HCT116 (cell line): ENCODE measurements around the gene TM9SF1. TPM values are rescaled to one million over a fixed set of nuclear protein-coding genes. Genes with fewer than 3 reads are reported as not detected.

Source experiments
- ATAC-seq: fragments of 200-7000 bp; cut with Tn5 transposase; 2 replicates; pipeline ENCODE4 v1.9.1; 2020; ENCODE audit warnings: mild to moderate bottlenecking, moderate library complexity
- BruUV-seq: library from RNA; stranded (reverse); fragments of 400-500 nt; replicated peaks from 2 replicates; lab custom pipeline; 2021; lab: Mats Ljungman, UMichigan
- CTCF ChIA-PET: fragments of 300-600 bp; sonication (Branson Sonifier 250); formaldehyde crosslinking; loops from one replicate; lab custom pipeline; 2021; ENCODE audit warnings: antibody characterized with exemption; lab: Charles Lee
- POLR2A ChIA-PET: fragments of 300-600, 350-600 bp; sonication (Branson Sonifier 250); formaldehyde crosslinking; loops from one replicate; lab custom pipeline; 2021; ENCODE audit warnings: antibody characterized with exemption; lab: Charles Lee
- RAD21 ChIA-PET, 2 experiments: fragments of 300-600 bp; sonication (Branson Sonifier 250); formaldehyde crosslinking; loops; one replicate each; lab custom pipeline; 2023; ENCODE audit warnings: low total read pairs in 2 of 2; ENCODE audit not compliant: uncharacterized antibody in 2 of 2, unreplicated experiment in 2 of 2, low non-redundant PET in 1 of 2; lab: Charles Lee
- DNase-seq: peaks from one replicate; pipeline ENCODE4 v3.0.0-alpha.2; 2010; ENCODE audit warnings: low read depth, low spot score
- H2AFZ ChIP-seq: fragments of 200-600 bp; shearing (Covaris generic), sonication (generic); 2 replicates; pipeline ENCODE4 v1.6.1; 2017; ENCODE audit warnings: low read depth, mixed run types, mixed read lengths, antibody characterized with exemption, low read length; ENCODE audit not compliant: poor library complexity, severe bottlenecking
- H3K27ac ChIP-seq: 2 replicates; pipeline ENCODE4 v1.5.1; 2012; ENCODE audit warnings: low read depth, low read length
- H3K27me3 ChIP-seq: fragments of 200-600 bp; sonication (generic); 2 replicates; pipeline ENCODE4 v1.6.1; 2016; ENCODE audit warnings: mixed run types, low read length, mixed read lengths; ENCODE audit not compliant: insufficient read depth
- H3K36me3 ChIP-seq, 2 experiments: fragments of 200-500 bp in 1 of 2; fragments of 200-600 bp in 1 of 2; sonication (Bioruptor generic) in 1 of 2; sonication (generic) in 1 of 2; 2 replicates each; pipeline versions ENCODE4 v1.5.1 to v1.6.1; 2014 to 2016; ENCODE audit warnings: low read length in 2 of 2, inconsistent platforms in 1 of 2, mixed read lengths in 1 of 2, mixed run types in 1 of 2; ENCODE audit not compliant: insufficient read depth in 2 of 2, control insufficient read depth in 1 of 2
- H3K4me1 ChIP-seq, 2 experiments: fragments of 200-600 bp in 1 of 2; sonication (generic) in 1 of 2; 2 replicates each; pipeline versions ENCODE4 v1.5.1 to v1.6.1; 2012 to 2017; ENCODE audit warnings: low read length in 2 of 2, inconsistent platforms in 1 of 2, mild to moderate bottlenecking in 1 of 2, mixed read lengths in 1 of 2, mixed run types in 1 of 2, moderate library complexity in 1 of 2; ENCODE audit not compliant: insufficient read depth in 2 of 2, control insufficient read depth in 1 of 2
- H3K4me2 ChIP-seq: fragments of 200-600 bp; sonication (generic); 2 replicates; pipeline ENCODE4 v1.6.1; 2017; ENCODE audit warnings: mixed run types, low read length, mixed read lengths
- H3K4me3 ChIP-seq, 2 experiments: fragments of 200-600 bp in 1 of 2; sonication (generic) in 1 of 2; replicated peaks in 1 of 2; 2 replicates each; pipeline ENCODE4 v1.5.1; 2011 to 2016; ENCODE audit warnings: low read length in 2 of 2, control low read depth in 1 of 2, low read depth in 1 of 2, mild to moderate bottlenecking in 1 of 2, mixed read lengths in 1 of 2, mixed run types in 1 of 2
- H3K79me2 ChIP-seq: fragments of 200-600 bp; sonication (generic); 2 replicates; pipeline ENCODE4 v1.6.1; 2017; ENCODE audit warnings: mild to moderate bottlenecking, mixed run types, low read length, moderate library complexity, mixed read lengths; ENCODE audit not compliant: insufficient read depth
- H3K9ac ChIP-seq: fragments of 200-600 bp; sonication (generic); 2 replicates; pipeline ENCODE4 v1.6.1; 2016; ENCODE audit warnings: low read length, mixed read lengths
- H3K9me2 ChIP-seq: fragments of 200-600 bp; sonication (generic), shearing (Covaris generic); 2 replicates; pipeline ENCODE4 v1.6.1; 2017; ENCODE audit warnings: mixed run types, mild to moderate bottlenecking, moderate library complexity; ENCODE audit not compliant: insufficient read depth
- H3K9me3 ChIP-seq, 2 experiments: fragments of 200-500 bp in 1 of 2; fragments of 200-600 bp in 1 of 2; sonication (Bioruptor generic) in 1 of 2; sonication (generic) in 1 of 2; 2 replicates each; pipeline ENCODE4 v1.6.1; 2014 to 2017; ENCODE audit warnings: low read length in 2 of 2, mixed read lengths in 2 of 2, inconsistent platforms in 1 of 2, low read depth in 1 of 2, mild to moderate bottlenecking in 1 of 2, mixed run types in 1 of 2, moderate library complexity in 1 of 2; ENCODE audit not compliant: control insufficient read depth in 1 of 2, insufficient read depth in 1 of 2
- H4K20me1 ChIP-seq: fragments of 200-600 bp; sonication (generic), shearing (Covaris generic); 2 replicates; pipeline ENCODE4 v1.6.1; 2017; ENCODE audit warnings: mixed run types, mild to moderate bottlenecking, moderate library complexity; ENCODE audit not compliant: insufficient read depth
- CEBPB ChIP-seq: IDR thresholded peaks from 2 replicates; pipeline ENCODE4 v1.6.1; 2012; ENCODE audit warnings: low read depth
- EGR1 ChIP-seq: IDR thresholded peaks from 2 replicates; pipeline ENCODE4 v1.6.1; 2012; ENCODE audit warnings: low read depth
- ELF1 ChIP-seq: IDR thresholded peaks from 2 replicates; pipeline ENCODE4 v1.6.1; 2012; ENCODE audit warnings: low read depth, borderline replicate concordance
- EZH2 ChIP-seq: fragments of 200-600 bp; sonication (generic); IDR thresholded peaks from 2 replicates; pipeline ENCODE4 v1.6.1; 2017; ENCODE audit warnings: antibody characterized with exemption, mixed run types
- EZH2phosphoT487 ChIP-seq: fragments of 200-600 bp; IDR thresholded peaks from 2 replicates; pipeline ENCODE4 v1.6.1; 2018; ENCODE audit warnings: antibody characterized with exemption, borderline replicate concordance
- JUND ChIP-seq: IDR thresholded peaks from 2 replicates; pipeline ENCODE4 v1.6.1; 2012
- POLR2A ChIP-seq: IDR thresholded peaks from 2 replicates; pipeline ENCODE4 v1.7.0; 2011; ENCODE audit warnings: borderline replicate concordance; ENCODE audit not compliant: insufficient read depth, insufficient read length; ENCODE audit errors: extremely low read depth
- POLR2AphosphoS5 ChIP-seq: IDR thresholded peaks from 2 replicates; pipeline ENCODE4 v1.6.1; 2011; ENCODE audit warnings: mild to moderate bottlenecking, low read depth, low read length, moderate library complexity
- RAD21 ChIP-seq: IDR thresholded peaks from 2 replicates; pipeline ENCODE4 v1.6.1; 2012; ENCODE audit warnings: low read depth, mild to moderate bottlenecking
- SIN3A ChIP-seq: IDR thresholded peaks from 2 replicates; pipeline ENCODE4 v1.6.1; 2012; ENCODE audit warnings: low read depth
- SP1 ChIP-seq: IDR thresholded peaks from 2 replicates; pipeline ENCODE4 v1.6.1; 2012; ENCODE audit warnings: low read depth
- SRF ChIP-seq: IDR thresholded peaks from 2 replicates; pipeline ENCODE4 v1.6.1; 2012; ENCODE audit warnings: low read depth
- ZFX ChIP-seq: fragments of 450-650 bp; IDR thresholded peaks from 2 replicates; pipeline ENCODE4 v1.6.1; 2017
- ZNF274 ChIP-seq: fragments of 200-500 bp; sonication (Bioruptor generic); IDR thresholded peaks from 2 replicates; pipeline ENCODE4 v1.6.1; 2014; ENCODE audit warnings: mild to moderate bottlenecking, low read depth, low read length, inconsistent platforms
- intact Hi-C: fragments of 100-400 bp; cut with micrococcal nuclease; formaldehyde crosslinking; loops from 2 replicates; pipeline ENCODE4 v1.10.0; 2022
- total RNA-seq: library from RNA; stranded (reverse); gene quantifications from one replicate; pipeline ENCODE4 v1.2.1, GENCODE V29; 2021; ENCODE audit not compliant: unreplicated experiment
- TF ChIP-seq, protein P1 (sequence below): IDR thresholded peaks from 2 replicates; pipeline ENCODE4 v1.6.1; 2012
- TF ChIP-seq, protein P2 (sequence below): IDR thresholded peaks from 2 replicates; pipeline ENCODE4 v1.6.1; 2012
- TF ChIP-seq, protein P3 (sequence below): IDR thresholded peaks from 2 replicates; pipeline ENCODE4 v1.6.1; 2011; ENCODE audit warnings: mild to moderate bottlenecking, low read length, moderate library complexity; ENCODE audit not compliant: insufficient replicate concordance; ENCODE audit errors: extremely low read depth

TM9SF1 gene
- total RNA-seq, 1 experiment from 2014 or later, result 35.2 TPM

DNA sequence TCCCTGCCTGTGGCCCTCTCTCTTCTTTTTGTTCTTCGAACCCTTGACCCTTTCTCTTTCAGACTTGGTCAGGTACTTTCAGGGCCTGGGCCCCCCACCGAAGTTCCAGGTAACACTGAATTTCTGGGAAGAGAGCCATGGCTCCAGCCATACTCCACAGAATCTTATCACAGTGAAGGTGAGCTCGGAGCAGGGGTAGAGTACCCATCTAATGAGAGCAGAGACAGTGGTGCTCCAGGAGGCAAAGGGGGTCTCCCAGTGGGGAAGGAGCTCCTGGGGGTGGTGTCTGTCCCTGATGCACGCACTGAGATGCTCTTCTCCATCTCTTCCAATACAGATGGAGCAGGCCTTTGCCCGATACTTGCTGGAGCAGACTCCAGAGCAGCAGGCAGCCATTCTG, 29.5 kb downstream of the TM9SF1 start:
- Histone ChIP-seq H4K20me1 (no peaks in the 10 kb centered on the region), H3K36me3 (peaks cover 6 to 11% of the 10 kb centered on the region in 2 experiments; a peak in 3 of 4 replicates), H3K9ac (no peak overlapping the region), H3K4me3 (no peak overlapping the region), H3K9me2 (no peaks in the 10 kb centered on the region), H3K27ac (no peak overlapping the region), H3K79me2 (no peaks in the 10 kb centered on the region), H3K9me3 (no peaks in the 10 kb centered on the region), H2AFZ (no peak overlapping the region), H3K27me3 (no peaks in the 10 kb centered on the region), H3K4me2 (no peak overlapping the region), H3K4me1 (peaks cover 7 to 14% of the 10 kb centered on the region in 2 experiments)
- ATAC-seq, result no peak
- RAD21 ChIA-PET, result no interaction called here
- BruUV-seq, result no TSS peak
- CTCF ChIA-PET, result no interaction called here
- no peak for DNase-seq
- TF ChIP-seq SRF (no peak), EGR1 (no peak), JUND (no peak), RAD21 (no peak), SIN3A (no peak), POLR2AphosphoS5 (no peak)
- TF ChIP-seq, protein P1, sequence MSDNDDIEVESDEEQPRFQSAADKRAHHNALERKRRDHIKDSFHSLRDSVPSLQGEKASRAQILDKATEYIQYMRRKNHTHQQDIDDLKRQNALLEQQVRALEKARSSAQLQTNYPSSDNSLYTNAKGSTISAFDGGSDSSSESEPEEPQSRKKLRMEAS, result no peak
- POLR2A ChIA-PET, result no interaction called here
- intact Hi-C loops, result no loop called here

DNA sequence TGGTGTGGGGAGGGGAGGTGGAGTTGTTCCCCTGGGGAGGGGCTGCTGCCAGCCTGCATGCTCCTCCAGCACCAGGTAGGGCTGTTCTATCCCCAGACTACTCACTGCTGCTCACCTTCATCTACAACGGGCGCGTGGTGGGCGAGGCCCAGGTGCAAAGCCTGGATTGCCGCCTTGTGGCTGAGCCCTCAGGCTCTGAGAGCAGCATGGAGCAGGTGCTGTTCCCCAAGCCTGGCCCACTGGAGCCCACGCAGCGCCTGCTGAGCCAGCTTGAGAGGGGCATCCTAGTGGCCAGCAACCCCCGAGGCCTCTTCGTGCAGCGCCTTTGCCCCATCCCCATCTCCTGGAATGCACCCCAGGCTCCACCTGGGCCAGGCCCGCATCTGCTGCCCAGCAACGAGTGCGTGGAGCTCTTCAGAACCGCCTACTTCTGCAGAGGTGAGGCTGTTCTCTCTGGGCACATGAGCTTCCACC, 30.7 kb downstream of the TM9SF1 start:
- Histone ChIP-seq H3K9me2 (no peaks in the 10 kb centered on the region), H3K4me2 (no peak overlapping the region), H2AFZ (no peak overlapping the region), H3K4me1 (peaks cover 15 to 21% of the 10 kb centered on the region in 2 experiments), H3K27ac (no peak overlapping the region), H3K27me3 (no peaks in the 10 kb centered on the region)
- DNase-seq (no peak), ATAC-seq (no peak)
- intact Hi-C loops, result no loop called here
- RAD21 ChIA-PET, result no interaction called here
- CTCF ChIA-PET, result no interaction called here
- TF ChIP-seq ZNF274 (no peak), ELF1 (no peak), EZH2 (no peak), POLR2AphosphoS5 (no peak), CEBPB (no peak), ZFX (no peak), EZH2phosphoT487 (no peak), POLR2A (no peak), SP1 (no peak)
- TF ChIP-seq, protein P2, sequence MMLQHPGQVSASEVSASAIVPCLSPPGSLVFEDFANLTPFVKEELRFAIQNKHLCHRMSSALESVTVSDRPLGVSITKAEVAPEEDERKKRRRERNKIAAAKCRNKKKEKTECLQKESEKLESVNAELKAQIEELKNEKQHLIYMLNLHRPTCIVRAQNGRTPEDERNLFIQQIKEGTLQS, result no peak
- TF ChIP-seq, protein P3, sequence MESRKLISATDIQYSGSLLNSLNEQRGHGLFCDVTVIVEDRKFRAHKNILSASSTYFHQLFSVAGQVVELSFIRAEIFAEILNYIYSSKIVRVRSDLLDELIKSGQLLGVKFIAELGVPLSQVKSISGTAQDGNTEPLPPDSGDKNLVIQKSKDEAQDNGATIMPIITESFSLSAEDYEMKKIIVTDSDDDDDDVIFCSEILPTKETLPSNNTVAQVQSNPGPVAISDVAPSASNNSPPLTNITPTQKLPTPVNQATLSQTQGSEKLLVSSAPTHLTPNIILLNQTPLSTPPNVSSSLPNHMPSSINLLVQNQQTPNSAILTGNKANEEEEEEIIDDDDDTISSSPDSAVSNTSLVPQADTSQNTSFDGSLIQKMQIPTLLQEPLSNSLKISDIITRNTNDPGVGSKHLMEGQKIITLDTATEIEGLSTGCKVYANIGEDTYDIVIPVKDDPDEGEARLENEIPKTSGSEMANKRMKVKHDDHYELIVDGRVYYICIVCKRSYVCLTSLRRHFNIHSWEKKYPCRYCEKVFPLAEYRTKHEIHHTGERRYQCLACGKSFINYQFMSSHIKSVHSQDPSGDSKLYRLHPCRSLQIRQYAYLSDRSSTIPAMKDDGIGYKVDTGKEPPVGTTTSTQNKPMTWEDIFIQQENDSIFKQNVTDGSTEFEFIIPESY, result no peak
- TF ChIP-seq, all 23 proteins: peak for 0
- H4K20me1 ChIP-seq, result no peaks in the 10 kb centered on the region
- H3K4me3 ChIP-seq, result no peak overlapping the region
- H3K79me2 ChIP-seq, result no peaks in the 10 kb centered on the region
- no peak overlapping the region for H3K9ac ChIP-seq
- no TSS peak for BruUV-seq
- no peaks in the 10 kb centered on the region for H3K9me3 ChIP-seq
- POLR2A ChIA-PET, result interaction anchor here (1.1 kb wide), 1 partner anchor 18 kb away, joined by 3 read pairs; the partner anchor contains the start of gene PSME2
- H3K36me3 ChIP-seq, result peaks cover 6 to 18% of the 10 kb centered on the region in 2 experiments; a peak in 3 of 4 replicates
